SKM-1 (cell line): ENCODE results near the gene B3GALT4.
A peak's percentile ranks its signal among the peaks of the same experiment; 100 is the strongest.

ENCODE experiments used
- DNase-seq: peaks from one replicate; lab custom pipeline; 2025; ENCODE audit not compliant: unreplicated experiment; lab: John Stamatoyannopoulos, UW

B3GALT4 gene

DNA sequence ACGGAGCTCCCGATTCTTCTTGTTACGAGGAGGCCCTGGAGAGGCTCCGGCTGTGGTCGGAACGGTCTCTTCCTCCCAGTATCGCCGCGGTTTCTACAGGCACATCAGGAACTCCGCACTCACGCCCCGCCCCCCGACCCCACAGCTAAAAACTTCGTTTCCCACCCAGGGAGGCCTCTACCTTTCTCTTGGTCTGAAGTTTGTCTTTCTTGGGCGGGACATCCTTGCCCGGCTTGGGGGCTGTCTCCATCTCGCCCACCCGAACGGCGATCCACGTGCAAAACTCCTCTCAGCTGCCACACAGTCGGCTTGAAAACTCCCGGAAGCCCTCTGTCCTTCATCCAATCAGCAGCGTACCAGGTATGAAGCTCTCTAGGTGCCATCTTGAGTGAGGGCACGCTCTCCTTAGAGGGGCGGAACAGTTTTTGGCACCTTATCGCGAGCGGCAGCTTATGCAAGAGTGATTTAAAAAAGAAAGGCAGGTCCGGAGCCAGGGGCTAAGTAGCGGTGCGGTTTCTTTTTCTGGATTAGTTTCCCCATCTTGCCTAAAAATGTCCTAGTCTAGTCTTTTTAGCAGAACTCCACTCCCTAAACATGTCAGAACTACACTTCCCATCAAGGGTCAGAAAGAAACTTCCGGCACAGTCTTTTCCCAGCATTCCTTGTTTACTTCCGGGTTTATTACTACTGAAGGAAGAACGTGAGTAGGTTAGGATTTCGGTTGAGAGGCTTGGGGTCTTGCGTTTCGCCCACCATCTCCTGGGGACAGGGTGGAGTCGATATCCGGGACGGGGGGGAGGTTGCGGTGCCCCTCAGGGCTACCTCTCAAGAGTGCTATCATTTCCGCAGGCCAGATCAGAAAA lies 12.2 kb downstream of the B3GALT4 start, which contains the start of the genes PFDN6 and WDR46:
PFDN6 (plus strand) TSS at position 681 of the 863 bp plus-strand sequence. CDS start 256 bp downstream, outside the sequence.
WDR46 (minus strand) TSS at position 319 of the 863 bp plus-strand sequence; CDS start at position 250, 69 bp downstream.
- peak; percentile 97 for DNase-seq

DNA sequence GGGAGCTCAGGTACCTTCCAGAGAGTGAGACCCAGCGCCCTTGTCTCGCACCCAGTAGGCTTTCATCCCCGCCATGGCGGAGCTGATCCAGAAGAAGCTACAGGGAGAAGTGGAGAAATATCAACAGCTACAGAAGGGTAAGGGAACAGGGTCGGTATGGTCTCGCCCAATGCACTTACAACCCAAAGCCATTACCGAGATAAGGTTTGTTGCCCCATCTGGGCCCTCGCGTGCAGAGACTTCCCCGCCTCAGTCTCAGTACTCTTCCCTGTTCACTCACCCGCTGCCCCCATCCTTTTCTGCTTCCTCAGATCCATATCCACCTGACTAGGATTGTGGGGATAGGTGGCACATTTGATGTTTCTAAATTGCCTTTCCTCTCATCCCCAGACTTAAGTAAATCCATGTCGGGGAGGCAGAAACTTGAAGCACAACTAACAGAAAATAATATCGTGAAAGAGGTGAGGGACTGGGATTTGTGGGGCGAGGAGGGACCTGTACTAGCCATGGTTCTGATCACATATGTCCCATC lies 12.9 kb downstream of the B3GALT4 start:
- DNase-seq: no peak

DNA sequence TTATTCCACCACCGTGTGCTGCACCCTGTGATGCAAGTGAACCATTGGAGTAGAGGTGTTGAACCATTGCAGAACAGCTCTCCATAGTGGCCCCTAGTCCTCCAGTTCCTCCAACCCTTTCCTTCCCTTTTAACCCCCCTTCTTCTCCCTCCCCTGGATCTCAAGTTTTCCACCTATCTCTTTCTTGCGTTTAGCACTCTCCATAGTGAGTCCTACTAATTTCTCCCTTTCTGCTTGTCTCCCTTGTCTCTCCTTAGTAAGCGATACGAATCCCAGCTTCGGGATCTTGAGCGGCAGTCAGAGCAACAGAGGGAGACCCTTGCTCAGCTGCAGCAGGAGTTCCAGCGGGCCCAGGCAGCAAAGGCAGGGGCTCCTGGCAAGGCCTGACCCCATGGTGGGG lies 13.5 kb downstream of the B3GALT4 start:
- DNase-seq: no peak

DNA sequence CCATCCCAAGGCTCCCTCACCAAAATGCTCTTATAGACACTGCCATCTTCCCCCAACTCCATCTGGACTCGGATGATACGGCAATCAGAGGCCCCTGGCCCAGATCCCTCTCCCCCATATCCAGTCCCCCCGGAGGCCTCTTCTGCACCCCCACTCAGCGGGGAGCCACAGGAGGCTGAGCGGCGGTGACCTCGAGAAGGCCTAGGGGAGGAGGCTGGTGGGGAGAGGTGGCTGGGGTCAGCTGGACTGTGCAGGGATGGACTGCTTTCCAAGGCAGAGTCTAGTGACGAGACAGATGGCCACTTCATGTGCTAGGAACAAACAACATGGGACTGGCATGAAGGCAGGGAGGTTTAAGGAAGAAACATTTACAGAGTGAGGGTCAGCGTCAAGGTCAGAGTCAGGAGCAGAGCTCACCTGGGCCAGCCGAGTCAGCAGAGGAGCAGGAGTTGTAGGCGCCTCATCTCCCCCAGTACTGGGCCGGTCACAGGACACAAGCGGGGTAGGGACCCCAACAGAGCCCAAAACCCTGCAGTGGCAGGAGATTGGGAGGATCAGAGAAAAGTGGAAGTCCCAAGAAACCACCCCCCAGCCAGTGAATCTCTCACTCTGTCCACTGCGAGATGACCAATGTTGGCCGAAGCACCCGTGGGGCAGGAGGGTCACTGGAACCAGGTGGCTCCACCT lies 16.2 kb downstream of the B3GALT4 start:
- DNase-seq: no peak

DNA sequence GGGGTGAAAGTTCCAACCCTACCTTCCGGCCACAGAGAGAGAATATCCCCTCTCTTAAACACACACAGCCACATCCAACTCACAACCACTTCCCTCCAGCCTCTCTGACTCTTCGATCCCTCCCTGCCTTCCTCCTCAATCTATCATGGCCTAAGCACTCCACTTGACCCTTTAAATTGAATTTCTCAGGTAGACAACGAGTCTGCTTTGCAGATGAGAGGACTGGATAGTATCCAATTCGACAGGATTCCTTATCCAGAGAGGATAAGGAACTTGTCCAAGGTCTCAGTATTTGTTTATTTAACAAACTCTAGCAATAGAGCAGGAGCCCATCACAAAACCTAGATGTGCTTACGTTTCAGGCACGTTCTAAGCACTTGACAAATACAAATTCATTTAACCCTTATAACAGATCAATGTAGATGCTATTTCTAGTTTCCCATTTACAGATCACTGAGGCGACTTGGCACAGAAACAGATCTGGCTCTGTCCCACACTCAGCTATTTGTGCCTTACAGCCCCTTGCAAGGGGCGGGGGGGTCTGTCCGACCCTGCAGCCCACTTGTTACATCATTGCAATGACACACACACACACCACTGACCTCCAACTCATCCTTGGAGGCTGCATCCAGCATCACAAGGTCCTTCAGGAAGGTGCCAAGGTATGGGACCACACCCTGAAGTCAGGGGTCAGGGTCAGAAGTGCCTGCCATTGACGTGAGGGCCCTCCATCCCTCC lies 17.3 kb downstream of the B3GALT4 start:
- DNase-seq: no peak

DNA sequence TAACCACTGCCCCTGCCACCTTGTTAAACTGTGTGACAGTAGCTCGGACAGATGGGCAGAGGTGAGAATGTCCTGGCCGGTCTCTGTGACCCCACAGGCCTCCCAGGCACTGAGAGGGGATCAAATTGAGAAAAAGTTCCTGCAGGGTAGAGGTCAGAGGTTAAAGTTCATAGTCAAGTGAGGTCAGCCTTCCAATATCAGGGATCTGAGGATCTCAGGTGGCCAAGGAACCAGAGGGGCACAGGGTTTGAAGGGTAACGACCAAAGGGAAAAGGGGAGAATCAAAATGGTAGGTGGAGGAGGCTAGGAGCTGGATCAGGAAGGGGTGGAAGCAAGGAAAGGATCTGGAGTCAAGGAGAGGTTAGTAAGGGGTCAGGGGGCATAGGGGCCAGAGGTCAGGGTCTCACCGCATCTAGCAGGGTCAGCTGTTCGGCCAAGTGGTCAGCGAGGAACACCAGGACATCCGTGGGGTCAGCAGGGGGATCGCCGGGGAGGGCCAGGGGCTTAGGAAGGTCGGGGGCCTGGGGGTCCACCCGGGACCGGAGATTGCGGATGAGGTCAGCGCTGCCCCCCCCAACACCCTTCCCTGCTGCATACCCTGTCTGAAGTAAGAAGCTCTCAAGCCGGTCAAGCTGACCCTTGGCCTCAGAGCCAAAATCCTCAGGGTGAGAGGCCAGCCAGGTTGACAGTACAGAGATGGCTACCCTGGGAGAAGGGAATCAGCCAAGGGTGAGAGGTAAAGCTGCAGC lies 18.9 kb downstream of the B3GALT4 start:
- no peak for DNase-seq

DNA sequence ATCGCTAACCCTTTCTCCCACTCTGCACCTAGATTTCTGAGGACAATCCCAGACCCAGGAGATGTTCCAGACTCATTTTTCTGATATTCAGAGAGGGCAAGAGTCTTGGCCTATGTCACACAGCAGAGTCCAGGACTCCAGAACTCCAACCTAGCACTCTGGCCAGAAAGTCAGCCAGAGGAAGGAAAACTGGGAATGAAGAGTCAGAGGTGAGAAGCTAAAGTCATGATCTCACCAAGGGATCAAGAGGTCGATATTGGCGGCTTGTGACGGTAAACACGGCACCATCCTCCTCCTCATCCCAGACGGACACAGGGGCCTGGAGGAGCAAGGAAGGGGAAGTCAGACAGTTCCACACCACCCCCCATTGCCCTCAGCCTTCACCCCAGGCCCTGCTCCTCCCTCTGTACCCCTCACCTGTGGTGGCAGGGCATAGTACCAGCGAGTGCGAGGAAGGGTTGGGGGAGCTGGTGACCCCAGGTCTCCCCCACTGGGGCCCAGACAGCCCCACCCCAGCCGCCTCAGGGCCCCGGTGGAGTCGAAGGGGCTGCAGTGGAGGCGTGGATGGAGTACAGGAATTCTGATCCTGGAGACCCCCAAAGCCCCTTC lies 20.0 kb downstream of the B3GALT4 start:
- no peak for DNase-seq

DNA sequence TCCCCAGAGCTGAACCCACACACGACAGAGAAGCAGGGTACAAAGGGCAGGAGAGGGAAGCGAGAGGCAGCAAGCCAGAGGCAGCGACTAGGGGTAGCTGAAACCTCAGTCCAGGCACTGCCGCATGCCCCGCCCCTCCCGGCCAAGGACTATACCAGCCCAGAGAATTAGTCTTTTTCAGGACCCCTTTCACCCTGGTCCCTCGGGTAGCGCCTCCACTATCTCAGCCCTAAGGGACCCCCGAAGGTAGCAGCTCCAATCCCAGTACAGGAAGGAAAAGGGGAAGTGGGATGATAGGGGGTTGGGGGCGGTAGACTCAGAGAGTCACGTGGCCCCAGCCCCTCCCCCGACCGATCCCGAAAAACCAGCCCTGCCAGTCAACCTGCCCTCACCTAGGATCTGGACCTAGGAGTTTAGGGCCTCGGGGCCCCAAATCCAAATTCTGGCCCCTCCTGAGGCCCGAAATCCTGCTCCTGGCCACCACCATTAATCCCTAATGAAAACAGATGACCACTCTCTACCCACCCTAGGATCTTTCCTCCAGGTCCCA lies 20.6 kb downstream of the B3GALT4 start:
- DNase-seq: no peak

DNA sequence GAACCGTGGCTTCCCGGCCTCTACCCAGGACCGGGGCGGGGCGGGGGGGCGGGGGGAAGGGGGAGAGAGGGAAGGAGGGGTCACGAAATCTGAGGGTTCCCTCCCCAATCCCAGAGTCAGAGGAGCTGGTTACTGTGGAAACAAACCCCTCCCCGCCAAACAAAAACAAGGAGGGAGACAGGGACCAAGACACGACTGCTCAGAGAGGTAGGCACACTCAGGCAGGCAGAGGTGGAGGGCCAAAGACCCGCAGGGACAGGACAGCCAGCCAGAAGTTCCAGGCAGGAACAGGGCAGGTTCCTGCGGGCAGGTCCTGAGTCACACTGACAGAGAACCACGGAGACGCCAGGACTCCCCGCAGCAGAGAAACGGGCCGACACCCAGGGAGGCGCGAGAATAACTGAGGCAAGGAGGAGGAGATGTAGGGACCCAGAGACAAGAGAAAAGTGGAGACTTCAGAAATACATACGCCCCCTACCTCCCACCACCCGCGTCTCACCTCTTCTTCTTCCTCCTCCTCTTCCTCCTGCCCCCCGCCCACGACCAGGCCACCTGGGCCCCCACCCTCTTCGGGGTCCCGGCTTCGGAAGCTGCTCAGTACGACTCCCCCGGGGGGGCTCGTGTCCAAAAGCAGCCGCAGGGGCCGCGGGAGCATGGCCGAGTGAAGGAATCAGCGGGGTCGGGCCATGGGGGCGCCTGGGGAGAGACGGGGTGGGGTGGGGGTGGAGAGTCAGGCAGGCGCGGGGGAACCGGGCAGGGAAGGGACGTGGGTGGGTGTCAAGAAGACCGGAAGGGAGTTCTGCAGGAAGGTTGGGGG lies 21.2 kb downstream of the B3GALT4 start:
- no peak for DNase-seq

DNA sequence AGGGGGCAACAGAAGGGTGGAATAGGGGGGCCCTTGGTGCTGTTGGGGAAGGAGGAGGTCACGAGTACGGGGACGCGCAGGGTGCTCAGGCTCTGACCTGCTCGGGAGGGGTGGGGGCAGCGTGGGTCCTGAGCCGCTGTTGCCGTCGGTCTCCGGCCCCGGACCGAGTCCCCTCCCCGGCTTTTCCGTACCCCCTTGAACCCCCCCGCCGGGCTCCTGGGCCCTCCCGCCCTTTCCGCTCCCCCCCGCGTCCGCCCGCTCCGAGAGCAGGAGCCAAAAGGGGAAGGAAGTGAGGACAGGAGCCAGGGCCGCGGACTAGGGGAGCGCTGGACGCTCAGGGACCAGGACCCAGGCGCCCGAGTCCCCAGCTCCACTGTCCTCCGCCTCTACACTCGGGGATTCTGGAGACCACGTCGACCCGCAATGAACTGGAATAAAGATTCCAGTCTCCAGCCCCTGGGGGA lies 21.9 kb downstream of the B3GALT4 start, which contains the start of gene RGL2:
RGL2 (minus strand) TSS at position 170 of the 464 bp plus-strand sequence. CDS start 332 bp downstream, outside the sequence.
- peak; percentile 43 for DNase-seq

DNA sequence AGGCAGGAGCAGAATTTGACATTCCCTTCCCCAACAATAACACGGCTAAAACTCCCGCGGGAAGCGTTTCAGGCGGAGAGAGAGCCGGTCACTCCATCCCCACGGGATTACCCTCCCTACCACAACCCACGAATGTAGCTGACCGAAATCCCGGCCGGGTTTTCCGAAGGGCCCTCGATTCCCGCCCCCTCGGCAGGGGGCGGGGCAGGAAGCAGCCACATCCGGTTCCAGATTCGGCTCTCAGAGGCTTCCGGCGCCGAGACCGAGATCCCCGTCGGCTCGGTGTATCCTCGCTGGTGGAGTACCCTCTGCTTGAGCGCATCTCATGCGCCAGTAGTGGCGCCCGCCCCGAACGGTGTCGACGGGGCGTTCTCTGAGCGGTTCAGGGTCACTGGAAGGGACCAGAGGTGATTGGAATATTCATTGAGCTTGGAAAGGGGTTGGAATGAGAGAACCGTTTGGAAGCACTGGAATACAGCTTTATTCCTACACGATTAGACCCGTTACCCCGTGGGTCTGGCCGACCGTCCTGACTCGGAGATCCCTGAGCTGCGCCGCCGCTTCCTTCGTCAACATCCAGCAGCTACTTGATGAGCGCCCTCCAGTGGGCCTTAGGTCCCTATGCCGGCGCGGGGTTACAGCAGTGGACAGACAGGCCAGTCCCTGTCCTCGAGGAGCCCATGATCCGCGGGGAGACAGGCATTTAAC lies 22.5 kb downstream of the B3GALT4 start:
- DNase-seq: peak; percentile 80

DNA sequence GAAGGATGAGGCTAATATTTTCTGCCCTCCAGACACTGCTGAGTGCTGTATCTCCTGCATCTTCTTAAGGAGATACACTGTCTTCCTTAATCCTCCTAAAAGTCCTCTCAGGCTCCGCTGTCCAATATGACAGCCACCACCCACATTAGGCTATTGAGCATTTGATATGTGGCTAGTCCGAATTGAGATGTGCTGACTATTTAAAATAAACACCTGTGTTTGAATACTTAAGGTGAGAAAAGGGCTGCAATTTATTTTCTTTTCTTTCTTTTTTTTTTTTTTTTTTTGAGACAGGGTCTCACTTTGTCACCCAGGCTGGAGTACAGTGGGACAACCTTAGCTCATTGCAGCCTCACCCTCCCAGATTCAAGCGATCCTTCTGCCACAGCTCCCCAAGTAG lies 25.0 kb downstream of the B3GALT4 start:
- no peak for DNase-seq

DNA sequence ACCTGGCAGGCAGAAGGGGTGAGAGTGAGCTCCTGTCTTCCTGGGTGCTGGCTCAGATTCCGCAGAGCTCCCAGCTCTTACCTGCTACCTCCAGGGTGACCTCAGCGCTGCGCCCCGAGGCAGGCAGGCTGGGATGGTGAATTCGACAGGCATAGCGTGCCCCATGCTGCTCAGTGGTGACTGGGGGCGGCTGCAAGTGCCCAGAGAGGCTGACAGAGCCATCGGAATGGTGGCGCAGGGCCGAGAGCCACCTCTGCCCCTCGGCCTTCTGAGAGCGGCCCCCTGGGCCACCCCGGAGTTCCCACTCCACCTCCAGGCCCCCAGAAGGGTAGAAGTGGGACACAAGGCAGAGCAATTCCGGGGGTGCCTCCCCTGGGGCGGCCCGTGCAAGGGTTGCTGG lies 27.3 kb downstream of the B3GALT4 start:
- DNase-seq: no peak

DNA sequence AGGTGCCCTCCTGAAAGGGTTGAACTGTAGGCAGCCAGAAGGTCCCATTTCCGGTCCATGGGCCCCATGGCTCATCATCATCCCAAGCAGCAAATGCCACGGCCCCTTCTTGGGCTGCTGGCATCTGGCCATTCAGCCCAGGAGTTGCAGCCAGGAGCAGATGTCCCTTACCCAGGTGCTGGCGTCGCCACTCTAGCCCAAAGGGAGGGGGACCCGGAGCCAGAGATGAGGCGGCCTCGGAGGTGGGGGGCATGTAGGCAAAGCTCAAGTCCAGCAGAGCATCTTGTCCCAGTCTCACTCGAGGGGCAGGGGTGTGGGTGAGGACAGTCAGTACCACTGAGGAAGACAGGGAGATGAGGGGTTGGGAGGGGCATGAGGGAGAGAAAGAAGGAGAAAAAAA lies 28.1 kb downstream of the B3GALT4 start:
- DNase-seq: no peak

DNA sequence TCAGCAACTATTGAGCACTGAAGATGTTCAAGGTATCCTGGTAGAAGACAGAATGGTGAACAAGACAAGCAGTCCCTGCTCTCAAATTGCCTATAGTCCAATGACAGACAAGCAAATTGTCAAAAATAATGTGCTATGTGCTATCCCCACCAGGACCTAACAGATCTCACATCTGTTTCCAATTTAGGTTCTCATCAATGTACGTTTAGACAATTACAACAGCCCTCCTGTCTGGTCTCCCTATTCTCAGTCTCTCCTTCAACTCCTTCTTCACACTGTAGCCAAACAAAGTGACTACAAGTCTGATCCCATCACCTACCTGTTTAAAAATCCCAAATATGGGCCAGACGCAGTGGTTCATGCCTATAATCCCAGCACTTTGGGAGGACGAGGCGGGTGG lies 29.4 kb downstream of the B3GALT4 start:
- no peak for DNase-seq

DNA sequence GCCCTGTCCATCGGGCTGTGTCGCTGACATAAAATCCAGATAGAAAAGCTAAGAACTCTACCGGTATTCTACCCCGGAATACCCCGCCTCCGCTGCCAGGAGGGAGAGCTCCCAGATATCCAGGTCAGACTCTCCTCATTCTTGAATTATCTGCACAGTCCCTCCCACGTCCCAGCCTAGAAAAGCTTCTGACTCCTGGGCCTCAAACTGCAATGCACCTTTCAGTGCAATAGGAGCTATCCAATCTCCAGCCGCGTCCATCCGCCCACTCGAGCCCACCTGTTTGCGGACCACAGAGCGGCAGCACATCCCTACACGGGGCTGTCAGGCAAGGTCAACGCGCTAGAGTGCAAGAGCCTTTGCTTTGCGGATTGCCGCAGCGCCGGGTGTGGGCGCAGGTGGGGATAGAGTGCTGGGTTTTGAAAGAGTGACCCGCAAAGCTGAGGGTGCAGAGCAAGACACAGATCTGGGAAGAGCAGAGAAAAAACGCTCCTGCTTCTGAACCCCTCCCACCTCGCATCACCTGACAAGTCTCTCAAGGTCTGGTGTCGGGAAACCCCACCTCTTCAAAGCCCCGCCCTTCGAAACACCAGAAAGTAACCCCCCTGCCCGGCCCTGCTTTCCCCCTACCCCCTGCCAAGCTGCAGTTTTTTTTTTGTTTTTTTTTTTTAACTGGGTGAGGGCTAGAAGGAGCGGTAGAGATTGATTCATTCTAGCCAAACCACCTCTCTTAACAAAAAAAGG lies 35.6 kb downstream of the B3GALT4 start:
- DNase-seq: peak; percentile 18

DNA sequence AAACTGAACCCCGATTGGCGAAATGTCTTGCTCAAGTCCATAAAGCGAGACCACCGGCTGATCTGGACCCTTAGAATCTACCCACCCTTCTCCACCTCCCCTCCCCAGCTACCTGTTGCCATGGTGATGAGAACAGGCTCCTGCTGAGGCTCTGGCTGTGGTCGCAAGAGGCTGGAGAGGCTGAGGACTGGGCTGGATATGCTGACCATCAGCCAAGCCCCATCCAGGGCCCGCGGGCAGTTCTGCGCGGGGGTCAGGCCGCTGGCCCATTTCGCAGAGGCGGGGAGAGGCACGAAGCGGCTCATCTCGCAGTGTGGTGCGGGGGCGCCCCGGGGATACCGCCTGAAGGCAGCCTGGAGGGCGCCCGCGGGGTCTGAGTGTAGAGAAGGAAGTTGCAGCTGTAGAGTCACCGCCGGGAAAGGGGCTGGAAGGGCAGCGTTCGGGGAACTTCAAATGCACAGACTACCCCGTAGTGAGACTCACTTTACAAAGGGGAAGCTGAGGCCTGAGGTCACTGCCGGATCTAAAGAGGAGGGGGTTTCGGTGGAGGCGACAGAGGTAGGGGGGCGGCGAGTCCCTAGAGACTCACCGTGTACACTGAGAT lies 36.3 kb downstream of the B3GALT4 start:
- DNase-seq: peak; percentile 57
